WI38 (cell line): ENCODE data around the gene ADAMTSL3.

Source experiments
- H3K4me3 ChIP-seq: 2 replicates; pipeline ENCODE4 v1.5.1; 2011; ENCODE audit warnings: low read depth, mild to moderate bottlenecking, control low read depth, low read length
- TF ChIP-seq, protein P1 (sequence below): IDR thresholded peaks from 2 replicates; pipeline ENCODE4 v1.5.1; 2012; ENCODE audit warnings: low read depth, mild to moderate bottlenecking, control low read depth, low read length

ADAMTSL3 gene

DNA sequence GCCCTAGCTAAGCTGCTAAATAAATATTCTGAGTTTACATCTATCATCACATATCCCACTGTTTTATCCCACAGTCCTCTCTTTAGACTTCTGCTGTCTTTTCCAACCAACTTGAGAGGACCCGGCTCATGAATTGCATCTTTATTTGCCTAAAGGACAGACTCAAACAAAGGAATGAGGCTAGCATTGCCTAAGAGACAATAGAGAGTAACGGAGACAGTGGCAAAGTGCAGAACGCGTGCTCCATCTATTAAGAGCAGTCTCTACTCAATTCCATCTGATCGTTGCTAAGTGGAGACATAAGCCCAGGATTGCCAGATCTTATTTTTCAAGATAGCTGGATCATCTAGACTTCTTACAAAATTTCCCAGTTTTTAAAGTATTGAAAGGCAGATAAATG lies 2.3 kb downstream of the ADAMTSL3 start:
- no peak overlapping the region for H3K4me3 ChIP-seq
- TF ChIP-seq, protein P1, sequence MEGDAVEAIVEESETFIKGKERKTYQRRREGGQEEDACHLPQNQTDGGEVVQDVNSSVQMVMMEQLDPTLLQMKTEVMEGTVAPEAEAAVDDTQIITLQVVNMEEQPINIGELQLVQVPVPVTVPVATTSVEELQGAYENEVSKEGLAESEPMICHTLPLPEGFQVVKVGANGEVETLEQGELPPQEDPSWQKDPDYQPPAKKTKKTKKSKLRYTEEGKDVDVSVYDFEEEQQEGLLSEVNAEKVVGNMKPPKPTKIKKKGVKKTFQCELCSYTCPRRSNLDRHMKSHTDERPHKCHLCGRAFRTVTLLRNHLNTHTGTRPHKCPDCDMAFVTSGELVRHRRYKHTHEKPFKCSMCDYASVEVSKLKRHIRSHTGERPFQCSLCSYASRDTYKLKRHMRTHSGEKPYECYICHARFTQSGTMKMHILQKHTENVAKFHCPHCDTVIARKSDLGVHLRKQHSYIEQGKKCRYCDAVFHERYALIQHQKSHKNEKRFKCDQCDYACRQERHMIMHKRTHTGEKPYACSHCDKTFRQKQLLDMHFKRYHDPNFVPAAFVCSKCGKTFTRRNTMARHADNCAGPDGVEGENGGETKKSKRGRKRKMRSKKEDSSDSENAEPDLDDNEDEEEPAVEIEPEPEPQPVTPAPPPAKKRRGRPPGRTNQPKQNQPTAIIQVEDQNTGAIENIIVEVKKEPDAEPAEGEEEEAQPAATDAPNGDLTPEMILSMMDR = no peak

DNA sequence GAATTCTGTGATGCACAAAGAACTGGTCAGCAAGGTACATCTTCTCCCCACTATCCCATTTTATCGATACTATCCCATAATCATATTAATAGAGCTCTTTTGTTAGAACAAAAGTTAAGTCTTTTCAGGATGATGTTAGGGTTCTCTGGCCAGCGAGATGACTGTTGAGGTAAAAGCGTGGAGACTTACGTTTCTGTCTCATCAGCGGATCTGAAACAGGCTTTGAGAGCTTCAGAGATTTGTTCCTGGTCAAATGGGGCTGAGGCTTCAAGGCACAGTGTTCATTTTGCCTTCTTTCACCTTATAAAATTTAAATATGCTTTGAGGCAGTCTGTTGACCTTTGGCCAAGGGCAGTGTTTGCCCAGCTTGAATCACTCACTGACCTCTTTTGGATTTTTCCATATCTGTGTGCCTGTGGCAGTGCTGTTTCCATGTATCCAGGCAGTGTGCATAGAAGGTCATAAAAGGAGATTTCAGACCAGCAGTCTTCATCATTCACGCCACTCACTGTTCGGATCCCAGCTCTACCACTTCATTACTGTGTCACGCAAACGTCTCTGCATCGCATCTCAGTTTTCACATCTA lies 3.1 kb downstream of the ADAMTSL3 start:
- no peak overlapping the region for H3K4me3 ChIP-seq
- TF ChIP-seq, protein P1 = no peak

GRCh38 chr15:83657549-83657948 lies 3.6 kb downstream of the ADAMTSL3 start:
- no peak overlapping the region for H3K4me3 ChIP-seq
- TF ChIP-seq, protein P1 = no peak

DNA sequence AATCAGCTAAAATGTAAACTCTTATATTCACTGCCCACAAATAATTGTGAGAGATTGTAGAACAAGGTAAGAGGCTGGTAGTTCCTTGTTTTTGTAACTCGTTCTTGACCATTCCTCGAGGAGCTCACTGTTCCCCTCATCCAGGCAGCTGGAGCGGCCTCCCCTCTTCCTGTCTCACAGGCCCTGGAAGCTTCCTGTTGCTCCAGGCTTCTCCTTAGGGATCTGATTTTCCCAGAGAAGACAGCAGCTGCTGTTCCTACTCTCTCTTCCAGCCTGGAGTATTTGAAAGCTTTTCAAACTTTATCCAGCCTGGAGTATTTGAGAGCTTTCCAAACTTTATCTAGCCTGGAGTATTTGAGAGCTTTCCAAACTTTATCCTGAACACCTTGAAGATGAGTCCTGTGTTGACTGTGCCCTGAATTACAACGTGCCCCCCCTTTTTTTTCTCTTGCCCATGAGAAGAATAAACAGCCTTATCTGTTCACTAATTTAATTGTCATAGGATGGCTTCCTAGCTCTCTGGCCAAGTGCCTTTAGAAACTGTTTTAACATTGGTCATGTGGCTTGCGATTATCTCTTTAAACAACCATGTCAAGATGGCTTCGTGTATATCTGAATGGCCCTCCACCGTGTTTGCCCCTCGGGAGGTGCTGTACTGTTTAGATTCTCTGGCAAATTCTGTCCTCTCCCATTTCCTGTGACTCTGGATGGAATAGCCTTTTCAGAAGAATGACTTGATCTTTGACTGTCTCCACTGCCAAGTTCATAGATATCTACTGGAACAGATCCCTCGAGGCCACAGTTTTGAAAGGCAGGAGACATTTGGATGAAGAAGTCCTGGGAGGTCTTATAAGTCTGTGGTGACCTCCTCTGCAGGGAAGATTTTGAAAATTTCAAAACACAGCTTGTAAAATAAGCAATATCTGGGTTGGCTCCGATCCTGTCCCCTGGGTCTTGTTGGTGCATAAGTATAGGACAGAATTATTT lies 4.8 kb downstream of the ADAMTSL3 start:
- TF ChIP-seq, protein P1 = no peak
- H3K4me3 ChIP-seq = no peak overlapping the region

DNA sequence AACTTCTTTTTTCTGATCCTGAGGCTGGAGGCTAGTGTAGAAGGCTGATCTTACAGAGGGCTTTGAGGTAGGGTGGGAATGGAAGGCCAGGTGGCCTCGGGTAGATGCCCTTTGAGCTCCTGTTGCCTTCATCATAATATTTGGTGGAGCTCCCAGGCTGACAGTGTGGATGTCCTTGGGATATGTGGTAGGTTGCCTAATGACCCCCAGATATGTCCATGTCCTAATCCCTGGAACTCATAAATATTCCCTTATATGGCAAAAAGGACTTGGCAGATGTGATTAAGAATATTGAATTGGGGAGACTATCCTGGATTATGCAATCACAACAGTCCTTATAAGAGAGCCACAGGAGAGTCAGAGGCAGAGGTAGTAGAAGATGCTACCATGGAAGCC lies 5.5 kb downstream of the ADAMTSL3 start:
- no peak overlapping the region for H3K4me3 ChIP-seq
- TF ChIP-seq, protein P1 = no peak

DNA sequence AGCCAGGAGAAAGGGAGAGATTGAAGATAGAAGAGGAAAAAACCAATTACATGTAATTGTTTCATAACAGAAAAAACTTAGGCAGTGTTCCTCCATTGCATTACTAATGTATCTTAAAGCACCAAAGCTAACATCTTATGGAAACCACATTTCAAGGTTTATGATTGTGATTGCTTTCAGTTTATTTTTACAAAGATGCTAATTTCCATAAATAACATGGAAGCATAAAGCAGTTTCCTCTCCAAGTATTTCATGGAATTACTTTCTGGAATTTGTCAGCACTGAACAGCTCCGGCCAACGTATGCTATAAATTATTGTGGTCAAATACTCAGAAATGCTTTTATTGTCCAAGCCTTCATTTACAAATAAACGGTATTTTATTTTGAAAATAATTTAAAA lies 11.6 kb downstream of the ADAMTSL3 start:
- TF ChIP-seq, protein P1 = no peak

DNA sequence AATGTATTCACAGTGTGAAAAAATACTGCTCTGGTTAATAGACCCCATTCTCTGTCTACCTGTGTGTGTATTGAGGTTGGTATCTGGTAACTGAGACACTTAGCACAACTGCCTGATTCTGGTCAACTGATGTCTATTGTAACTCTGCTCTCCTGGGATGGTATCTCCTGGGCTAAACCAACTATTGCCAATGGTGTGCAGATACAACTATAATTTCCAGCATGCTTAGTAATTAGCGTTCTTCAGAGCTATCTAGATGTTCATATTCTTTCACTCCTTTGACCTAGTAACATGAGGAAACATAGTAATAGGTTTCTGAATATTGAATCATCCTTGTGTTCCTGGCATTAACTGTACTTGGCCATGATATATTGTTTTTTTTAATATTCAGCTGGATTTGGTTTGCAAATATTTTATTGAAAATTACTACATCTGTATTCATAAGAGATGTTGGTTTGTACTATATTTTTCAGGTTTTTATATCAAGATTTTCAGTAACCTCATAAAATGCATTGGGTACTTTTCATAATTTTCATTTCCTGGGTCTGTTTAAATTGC lies 16.8 kb downstream of the ADAMTSL3 start:
- TF ChIP-seq, protein P1 = no peak
- no peak overlapping the region for H3K4me3 ChIP-seq

More for the DNA sequence above, 11.6 kb downstream of the ADAMTSL3 start:
- H3K4me3 ChIP-seq = no peak overlapping the region
